ENCODE results near the gene ARV1.

GRCh38 chr1:230966358-230966873 lies 12.5 kb upstream of the ARV1 start:
- no peak for TF ChIP-seq ZC3H10 (CRISPR knock-in tag; IDR thresholded peaks at IDR 0.05)
- TF ChIP-seq ZFP3 (CRISPR knock-in tag; IDR thresholded peaks at IDR 0.05), result no peak
- no peak for TF ChIP-seq ZNF565 (CRISPR knock-in tag; conservative IDR thresholded peaks at IDR 0.05; ENCODE audit: low read depth)
- TF ChIP-seq ISL1 (CRISPR knock-in tag; IDR thresholded peaks at IDR 0.05), result no peak
- TF ChIP-seq ARNTL (CRISPR knock-in tag; IDR thresholded peaks at IDR 0.05; ENCODE audit: borderline replicate concordance, low read depth), result no peak
- no peak for TF ChIP-seq TCF4 (CRISPR knock-in tag; IDR thresholded peaks at IDR 0.05; ENCODE audit: borderline replicate concordance)
- TF ChIP-seq ZFP30 (CRISPR knock-in tag; IDR thresholded peaks at IDR 0.05), result no peak
- no peak for TF ChIP-seq ZNF70 (CRISPR knock-in tag; IDR thresholded peaks at IDR 0.05)
- TF ChIP-seq CSDC2 (CRISPR knock-in tag; IDR thresholded peaks at IDR 0.05), result no peak
